Measurements from ENCODE around the gene SPATA24.

- TF ChIP-seq, protein P1, sequence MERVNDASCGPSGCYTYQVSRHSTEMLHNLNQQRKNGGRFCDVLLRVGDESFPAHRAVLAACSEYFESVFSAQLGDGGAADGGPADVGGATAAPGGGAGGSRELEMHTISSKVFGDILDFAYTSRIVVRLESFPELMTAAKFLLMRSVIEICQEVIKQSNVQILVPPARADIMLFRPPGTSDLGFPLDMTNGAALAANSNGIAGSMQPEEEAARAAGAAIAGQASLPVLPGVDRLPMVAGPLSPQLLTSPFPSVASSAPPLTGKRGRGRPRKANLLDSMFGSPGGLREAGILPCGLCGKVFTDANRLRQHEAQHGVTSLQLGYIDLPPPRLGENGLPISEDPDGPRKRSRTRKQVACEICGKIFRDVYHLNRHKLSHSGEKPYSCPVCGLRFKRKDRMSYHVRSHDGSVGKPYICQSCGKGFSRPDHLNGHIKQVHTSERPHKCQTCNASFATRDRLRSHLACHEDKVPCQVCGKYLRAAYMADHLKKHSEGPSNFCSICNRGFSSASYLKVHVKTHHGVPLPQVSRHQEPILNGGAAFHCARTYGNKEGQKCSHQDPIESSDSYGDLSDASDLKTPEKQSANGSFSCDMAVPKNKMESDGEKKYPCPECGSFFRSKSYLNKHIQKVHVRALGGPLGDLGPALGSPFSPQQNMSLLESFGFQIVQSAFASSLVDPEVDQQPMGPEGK (CRISPR knock-in tag; IDR thresholded peaks at IDR 0.05; ENCODE audit: borderline replicate concordance): no peak
- TF ChIP-seq CREB5 (CRISPR knock-in tag; IDR thresholded peaks at IDR 0.05; ENCODE audit: low read depth): no peak
- TF ChIP-seq POU6F1 (CRISPR knock-in tag; IDR thresholded peaks at IDR 0.05; ENCODE audit: borderline replicate concordance, low read depth): no peak
- TF ChIP-seq TOX (CRISPR knock-in tag; IDR thresholded peaks at IDR 0.05; ENCODE audit: borderline replicate concordance): no peak
- no peak for TF ChIP-seq ESRRG (CRISPR knock-in tag; IDR thresholded peaks at IDR 0.05)
- TF ChIP-seq ISL1 (CRISPR knock-in tag; IDR thresholded peaks at IDR 0.05): no peak
- no peak for TF ChIP-seq CSRNP3 (CRISPR knock-in tag; IDR thresholded peaks at IDR 0.05)
- no peak for TF ChIP-seq TCF4 (CRISPR knock-in tag; IDR thresholded peaks at IDR 0.05; ENCODE audit: borderline replicate concordance)
Measured at GRCh38 chr5:139451176-139451575, 47.3 kb upstream of the SPATA24 start.

All from SK-N-SH treated with all-trans-retinoic acid at 6 μM for 48 hours (cell line).